Liver (tissue), 9 donors: Measurements from ENCODE around the gene MXD4. TPM values are rescaled to one million over a fixed set of nuclear protein-coding genes. Genes with fewer than 3 reads are reported as not detected.

Experiments used
- DNase-seq: peaks from one replicate; pipeline ENCODE4 v3.0.0-alpha.2; 2017; ENCODE audit warnings: low spot score
- H3K27ac ChIP-seq, 2 donors: one replicate each; pipeline ENCODE4 v1.7.0; 2013; ENCODE audit warnings: inconsistent platforms in 2 of 2, low read length in 2 of 2, control low read depth in 1 of 2, low read depth in 1 of 2, mild to moderate bottlenecking in 1 of 2
- H3K27me3 ChIP-seq, 4 donors: one replicate each; pipeline versions ENCODE4 v1.6.1 to v1.7.0; 2013; ENCODE audit warnings: low read length in 3 of 4, inconsistent platforms in 1 of 4, mild to moderate bottlenecking in 1 of 4, moderate library complexity in 1 of 4; ENCODE audit not compliant: control insufficient read depth in 4 of 4, insufficient read depth in 4 of 4
- H3K36me3 ChIP-seq, 4 donors: one replicate each; pipeline versions ENCODE4 v1.6.1 to v1.7.0; 2013; ENCODE audit warnings: low read length in 3 of 4, mild to moderate bottlenecking in 3 of 4, low read depth in 1 of 4, moderate library complexity in 1 of 4; ENCODE audit not compliant: control insufficient read depth in 4 of 4, insufficient read depth in 3 of 4
- H3K4me1 ChIP-seq, 4 donors: one replicate each; pipeline versions ENCODE4 v1.6.1 to v1.7.0; 2013; ENCODE audit warnings: low read length in 3 of 4, mild to moderate bottlenecking in 3 of 4, moderate library complexity in 1 of 4; ENCODE audit not compliant: control insufficient read depth in 4 of 4, insufficient read depth in 4 of 4
- H3K4me3 ChIP-seq, 3 donors: one replicate each; pipeline versions ENCODE4 v1.6.1 to v1.7.0; 2013; ENCODE audit warnings: low read length in 3 of 3, control low read depth in 1 of 3, low read depth in 1 of 3, mild to moderate bottlenecking in 1 of 3
- H3K9ac ChIP-seq, 2 donors: one replicate each; pipeline ENCODE4 v1.7.0; 2013; ENCODE audit warnings: low read length in 2 of 2, mild to moderate bottlenecking in 2 of 2, moderate library complexity in 2 of 2, control low read depth in 1 of 2, low read depth in 1 of 2
- H3K9me3 ChIP-seq, 4 donors: one replicate each; pipeline versions ENCODE4 v1.6.1 to v1.7.0; 2013; ENCODE audit warnings: low read length in 3 of 4; ENCODE audit not compliant: control insufficient read depth in 4 of 4
- ATF3 ChIP-seq: IDR thresholded peaks from 2 replicates; pipeline ENCODE4 v1.6.1; 2016; ENCODE audit warnings: antibody characterized with exemption
- CTCF ChIP-seq: fragments of 150-350 bp; IDR thresholded peaks from 2 replicates; pipeline ENCODE4 v1.5.1; 2017; ENCODE audit warnings: improper control_type of control experiment, low read depth, low read length; ENCODE audit not compliant: missing input control
- EGR1 ChIP-seq, 2 donors: IDR thresholded peaks; 2 replicates each; pipeline ENCODE4 v1.6.1; 2016 to 2018; ENCODE audit warnings: antibody characterized with exemption in 2 of 2, low read depth in 2 of 2
- FOXA1 ChIP-seq: IDR thresholded peaks from 2 replicates; pipeline ENCODE4 v1.6.1; 2016; ENCODE audit warnings: antibody characterized with exemption
- FOXA2 ChIP-seq: IDR thresholded peaks from 2 replicates; pipeline ENCODE4 v1.6.1; 2016; ENCODE audit warnings: antibody characterized with exemption
- GABPA ChIP-seq, 2 donors: IDR thresholded peaks in 1 of 2; conservative IDR thresholded peaks in 1 of 2; 2 replicates each; pipeline ENCODE4 v1.6.1; 2016; ENCODE audit warnings: antibody characterized with exemption in 2 of 2, mild to moderate bottlenecking in 1 of 2, moderate library complexity in 1 of 2
- HNF4A ChIP-seq, 2 donors: conservative IDR thresholded peaks; 2 replicates each; pipeline ENCODE4 v1.6.1; 2016; ENCODE audit warnings: antibody characterized with exemption in 2 of 2, mild to moderate bottlenecking in 2 of 2
- JUND ChIP-seq, 2 donors: IDR thresholded peaks; 2 replicates each; pipeline ENCODE4 v1.6.1; 2016; ENCODE audit warnings: antibody characterized with exemption in 2 of 2
- MAX ChIP-seq: IDR thresholded peaks from 2 replicates; pipeline ENCODE4 v1.6.1; 2016; ENCODE audit warnings: antibody characterized with exemption
- NR2F2 ChIP-seq: IDR thresholded peaks from 2 replicates; pipeline ENCODE4 v1.6.1; 2016; ENCODE audit warnings: antibody characterized with exemption
- RAD21 ChIP-seq, 2 donors: IDR thresholded peaks; 2 replicates each; pipeline ENCODE4 v1.6.1; 2016; ENCODE audit warnings: antibody characterized with exemption in 2 of 2, mild to moderate bottlenecking in 2 of 2
- RXRA ChIP-seq, 2 donors: IDR thresholded peaks; 2 replicates each; pipeline ENCODE4 v1.6.1; 2017 to 2018; ENCODE audit warnings: antibody characterized with exemption in 2 of 2, mild to moderate bottlenecking in 1 of 2
- SP1 ChIP-seq: IDR thresholded peaks from 2 replicates; pipeline ENCODE4 v1.6.1; 2018; ENCODE audit warnings: antibody characterized with exemption, mild to moderate bottlenecking
- TAF1 ChIP-seq: conservative IDR thresholded peaks from 2 replicates; pipeline ENCODE4 v1.6.1; 2016; ENCODE audit warnings: antibody characterized with exemption, mild to moderate bottlenecking
- YY1 ChIP-seq: IDR thresholded peaks from 2 replicates; pipeline ENCODE4 v1.6.1; 2016; ENCODE audit warnings: antibody characterized with exemption, mild to moderate bottlenecking
- WGBS: extraction: QIAGEN DNeasy Blood & Tissue Kit; methylation state at CpG from one replicate; pipeline ENCODE4 v1.1.7; 2013; 5-methylcytosine and 5-hydroxymethylcytosine counted together
- polyA plus RNA-seq, 2 donors: library from polyadenylated mRNA; stranded (reverse) in 1 of 2; unstranded in 1 of 2; fragments of 200-250 nt in 1 of 2; fragments of >200 nt in 1 of 2; fragmentation: Nextera tagmentation in 1 of 2; extraction: Ambion mirVana in 1 of 2; gene quantifications; one replicate each; pipeline versions ENCODE4 v1.2.1 to v1.2.3, GENCODE V29; 2013 to 2015
- total RNA-seq, 2 donors: library from RNA; depleted of rRNA; stranded (reverse); fragments of >200 nt; gene quantifications; one replicate each; pipeline ENCODE4 v1.2.3, GENCODE V29; 2014
- donor health status: healthy.
- donor health status: healthy.
- donor health status: healthy.
- donor health status: healthy.
- donor health status: healthy.

Gene MXD4
- total and polyA plus RNA-seq, 4 donors = 6.5 to 19.6 (median 15.9) TPM

GRCh38 chr4:2274320-2275043, 12.6 kb upstream of the MXD4 start:
- Histone ChIP-seq H3K36me3 (no peaks in the 10 kb centered on the region), H3K4me1 (no peaks in the 10 kb centered on the region), H3K27ac (no peak overlapping the region), H3K27me3 (no peaks in the 10 kb centered on the region), H3K9me3 (no peaks in the 10 kb centered on the region), H3K4me3 (no peak overlapping the region), H3K9ac (no peak overlapping the region)
- WGBS = 92% methylated on average over 21 of the region's 21 CpGs
- TF ChIP-seq MAX = no peak
- TF ChIP-seq RAD21 (IDR thresholded peaks at IDR 0.05) = no peak
- no peak for TF ChIP-seq SP1
- no peak for TF ChIP-seq GABPA (IDR thresholded peaks at IDR 0.05 in 1 of 2, conservative IDR thresholded peaks at IDR 0.05 in 1 of 2)
- DNase-seq = no peak

GRCh38 chr4:2273657-2274319, 11.9 kb upstream of the MXD4 start:
- Histone ChIP-seq H3K4me3 (no peak overlapping the region), H3K27me3 (no peaks in the 10 kb centered on the region), H3K4me1 (no peaks in the 10 kb centered on the region), H3K9ac (no peak overlapping the region), H3K9me3 (no peaks in the 10 kb centered on the region), H3K36me3 (no peaks in the 10 kb centered on the region), H3K27ac (no peak overlapping the region)
- no peak for DNase-seq
- WGBS = 91% methylated on average over 24 of the region's 24 CpGs
- TF ChIP-seq YY1 (no peak), ATF3 (no peak), JUND (IDR thresholded peaks at IDR 0.05) (no peak), TAF1 (no peak), SP1 (no peak), CTCF (no peak), RAD21 (IDR thresholded peaks at IDR 0.05) (no peak), FOXA1 (no peak), HNF4A (conservative IDR thresholded peaks at IDR 0.05) (no peak), NR2F2 (no peak), FOXA2 (no peak), RXRA (IDR thresholded peaks at IDR 0.05) (no peak)

- no peak overlapping the region for H3K4me3 ChIP-seq
- TF ChIP-seq GABPA (IDR thresholded peaks at IDR 0.05 in 1 of 2, conservative IDR thresholded peaks at IDR 0.05 in 1 of 2) (no peak), MAX (no peak), JUND (IDR thresholded peaks at IDR 0.05) (no peak), FOXA1 (no peak), NR2F2 (no peak), EGR1 (IDR thresholded peaks at IDR 0.05; ENCODE audit: low read depth in 2 of 2) (no peak), TAF1 (no peak)
- no peak overlapping the region for H3K9ac ChIP-seq
- no peaks in the 10 kb centered on the region for H3K4me1 ChIP-seq
- no peaks in the 10 kb centered on the region for H3K27me3 ChIP-seq
- H3K9me3 ChIP-seq = no peaks in the 10 kb centered on the region
- H3K27ac ChIP-seq = no peak overlapping the region
- WGBS = 92% methylated on average over 15 of the region's 15 CpGs
- H3K36me3 ChIP-seq = no peaks in the 10 kb centered on the region
- DNase-seq = no peak
These were observed 11.3 kb upstream of the MXD4 start for GRCh38 chr4:2273221-2273620.
